Vagina (tissue), 2 donors: ENCODE data around the gene COL5A1.

Experiments
- POLR2A ChIP-seq, 2 donors: fragments of 450-650 bp; IDR thresholded peaks; one replicate each; pipeline ENCODE4 v1.6.1; 2017; ENCODE audit warnings: antibody characterized with exemption in 2 of 2, mild to moderate bottlenecking in 2 of 2, moderate library complexity in 2 of 2
- TF ChIP-seq, protein P1 (sequence below), 3 experiments: fragments of 450-650 bp in 2 of 3; fragments of 200-600 bp in 1 of 3; sonication (generic) in 1 of 3; IDR thresholded peaks; one replicate each; pipeline ENCODE4 v1.5.1; 2017 to 2019; ENCODE audit warnings: antibody characterized with exemption in 3 of 3, mild to moderate bottlenecking in 2 of 3, moderate library complexity in 2 of 3

DNA sequence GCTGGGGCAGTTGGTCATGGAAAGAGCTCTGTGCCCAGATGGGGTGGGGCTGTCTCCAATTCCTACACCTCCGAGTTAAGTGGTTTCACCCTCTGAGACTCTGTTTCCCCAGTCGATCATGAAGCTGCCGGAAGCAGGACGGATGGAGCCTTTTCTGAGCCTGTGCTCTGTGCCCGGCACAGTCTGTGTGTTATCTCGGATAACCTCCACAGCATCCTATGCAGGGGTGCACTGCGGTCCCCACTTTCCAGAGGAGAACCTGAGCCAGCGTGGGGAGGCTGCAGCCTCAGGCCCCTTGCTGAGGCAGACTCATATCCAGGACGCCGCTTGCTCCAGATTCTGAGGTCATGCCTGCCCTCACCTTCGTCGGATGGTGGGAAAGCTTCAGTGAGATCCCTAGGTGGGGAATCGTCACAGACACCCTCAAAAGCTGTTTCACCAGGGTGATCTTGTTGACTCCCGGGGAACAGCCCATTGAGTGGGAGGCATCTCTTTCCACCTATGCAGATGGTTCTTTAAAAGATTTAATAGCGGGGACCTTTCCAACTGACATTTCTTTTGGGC lies 6.9 kb upstream of the COL5A1 start:
- TF ChIP-seq, protein P1, sequence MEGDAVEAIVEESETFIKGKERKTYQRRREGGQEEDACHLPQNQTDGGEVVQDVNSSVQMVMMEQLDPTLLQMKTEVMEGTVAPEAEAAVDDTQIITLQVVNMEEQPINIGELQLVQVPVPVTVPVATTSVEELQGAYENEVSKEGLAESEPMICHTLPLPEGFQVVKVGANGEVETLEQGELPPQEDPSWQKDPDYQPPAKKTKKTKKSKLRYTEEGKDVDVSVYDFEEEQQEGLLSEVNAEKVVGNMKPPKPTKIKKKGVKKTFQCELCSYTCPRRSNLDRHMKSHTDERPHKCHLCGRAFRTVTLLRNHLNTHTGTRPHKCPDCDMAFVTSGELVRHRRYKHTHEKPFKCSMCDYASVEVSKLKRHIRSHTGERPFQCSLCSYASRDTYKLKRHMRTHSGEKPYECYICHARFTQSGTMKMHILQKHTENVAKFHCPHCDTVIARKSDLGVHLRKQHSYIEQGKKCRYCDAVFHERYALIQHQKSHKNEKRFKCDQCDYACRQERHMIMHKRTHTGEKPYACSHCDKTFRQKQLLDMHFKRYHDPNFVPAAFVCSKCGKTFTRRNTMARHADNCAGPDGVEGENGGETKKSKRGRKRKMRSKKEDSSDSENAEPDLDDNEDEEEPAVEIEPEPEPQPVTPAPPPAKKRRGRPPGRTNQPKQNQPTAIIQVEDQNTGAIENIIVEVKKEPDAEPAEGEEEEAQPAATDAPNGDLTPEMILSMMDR (IDR thresholded peaks at IDR 0.05): no peak
- TF ChIP-seq POLR2A (IDR thresholded peaks at IDR 0.05): no peak
